Smooth muscle cell (in vitro differentiated cells): ENCODE data around the gene TSTD2. TPM values are rescaled to one million over a fixed set of nuclear protein-coding genes. Genes with fewer than 3 reads are reported as not detected.

Experiments
- DNase-seq: peaks from one replicate; lab custom pipeline; 2025; ENCODE audit not compliant: unreplicated experiment; lab: John Stamatoyannopoulos, UW
- H2AFZ ChIP-seq: fragments of 200-600 bp; sonication (generic); 2 replicates; pipeline ENCODE4 v1.6.0; 2016; ENCODE audit warnings: antibody characterized with exemption, low read depth, mild to moderate bottlenecking
- H3F3A ChIP-seq: fragments of 200-600 bp; sonication (generic); 2 replicates; pipeline ENCODE4 v1.6.0; 2017; ENCODE audit warnings: antibody characterized with exemption, low read depth
- H3K27ac ChIP-seq: fragments of 200-600 bp; sonication (generic); 2 replicates; pipeline ENCODE4 v1.5.1; 2016; ENCODE audit warnings: low read depth, mild to moderate bottlenecking
- H3K27me3 ChIP-seq: fragments of 200-600 bp; sonication (generic); 2 replicates; pipeline ENCODE4 v1.6.1; 2016; ENCODE audit warnings: low read depth, mild to moderate bottlenecking
- H3K36me3 ChIP-seq: fragments of 200-600 bp; sonication (generic); 2 replicates; pipeline ENCODE4 v1.5.1; 2016; ENCODE audit warnings: low read depth
- H3K4me1 ChIP-seq: fragments of 200-600 bp; sonication (generic); 2 replicates; pipeline ENCODE4 v1.5.1; 2016; ENCODE audit warnings: low read depth
- H3K4me2 ChIP-seq: fragments of 200-600 bp; sonication (generic); 2 replicates; pipeline ENCODE4 v1.6.0; 2016; ENCODE audit warnings: mild to moderate bottlenecking
- H3K4me3 ChIP-seq: fragments of 200-600 bp; sonication (generic); 2 replicates; pipeline ENCODE4 v1.5.1; 2016; ENCODE audit warnings: mild to moderate bottlenecking
- H3K79me2 ChIP-seq: fragments of 200-600 bp; sonication (generic); 2 replicates; pipeline ENCODE4 v1.6.0; 2016; ENCODE audit warnings: low read depth, mild to moderate bottlenecking
- H3K9ac ChIP-seq: fragments of 200-600 bp; sonication (generic); 2 replicates; pipeline ENCODE4 v1.6.0; 2016; ENCODE audit warnings: low read depth
- H3K9me3 ChIP-seq: fragments of 200-600 bp; sonication (generic); replicated peaks from 2 replicates; pipeline ENCODE4 v1.5.1; 2016; ENCODE audit warnings: low read depth
- H4K20me1 ChIP-seq: fragments of 200-600 bp; sonication (generic); 2 replicates; pipeline ENCODE4 v1.6.0; 2016; ENCODE audit warnings: low read depth
- CTCF ChIP-seq: fragments of 200-600 bp; sonication (generic); IDR thresholded peaks from 2 replicates; pipeline ENCODE4 v1.5.1; 2017; ENCODE audit warnings: borderline replicate concordance, mild to moderate bottlenecking, antibody characterized with exemption; ENCODE audit not compliant: insufficient read depth, poor library complexity, severe bottlenecking
- WGBS: methylation state at CpG from one replicate; pipeline ENCODE4 v1.1.7; 2016; ENCODE audit warnings: low lambda C conversion rate; 5-methylcytosine and 5-hydroxymethylcytosine counted together
- polyA plus RNA-seq: library from polyadenylated mRNA; unstranded; fragments of >200 nt; fragmentation: Nextera tagmentation; extraction: Ambion mirVana; gene quantifications from 2 replicates; pipeline ENCODE4 v1.2.1, GENCODE V29; 2016
- total RNA-seq: library from RNA; depleted of rRNA; stranded (reverse); fragments of >200 nt; gene quantifications from 2 replicates; pipeline ENCODE4 v1.2.3, GENCODE V29; 2014

The TSTD2 gene
- total and polyA plus RNA-seq, 2 experiments from 2014 or later, result 8.5 to 23.5 TPM

GRCh38 chr9:97564291-97565175 is 68.6 kb downstream of the TSTD2 start:
- Histone ChIP-seq H3K27me3 (no peaks in the 10 kb centered on the region), H3K4me2 (no peak overlapping the region)

GRCh38 chr9:97563458-97564135 is 69.6 kb downstream of the TSTD2 start:
- H3K27me3 ChIP-seq, result no peaks in the 10 kb centered on the region
- no peak overlapping the region for H3K4me3 ChIP-seq
- H3K36me3 ChIP-seq, result no peaks in the 10 kb centered on the region
- H3K9me3 ChIP-seq, result no peaks in the 10 kb centered on the region
- H3K27ac ChIP-seq, result no peak overlapping the region
- H2AFZ ChIP-seq, result no peak overlapping the region
- TF ChIP-seq CTCF, result no peak
- 94% methylated on average over 13 of the region's 13 CpGs for WGBS
- H3F3A ChIP-seq, result no peaks in the 10 kb centered on the region
- no peak for DNase-seq
- H3K9ac ChIP-seq, result no peak overlapping the region
- H4K20me1 ChIP-seq, result no peaks in the 10 kb centered on the region
- H3K4me2 ChIP-seq, result no peak overlapping the region
- H3K79me2 ChIP-seq, result no peaks in the 10 kb centered on the region
- H3K4me1 ChIP-seq, result peaks cover 10% of the 10 kb centered on the region

More at GRCh38 chr9:97564291-97565175, 68.6 kb downstream of the TSTD2 start:
- DNase-seq, result no peak
- H3K9me3 ChIP-seq, result no peaks in the 10 kb centered on the region
- no peak overlapping the region for H2AFZ ChIP-seq
- H4K20me1 ChIP-seq, result no peaks in the 10 kb centered on the region
- no peak overlapping the region for H3K27ac ChIP-seq
- no peak overlapping the region for H3K9ac ChIP-seq
- peaks cover 10% of the 10 kb centered on the region for H3K4me1 ChIP-seq
- no peaks in the 10 kb centered on the region for H3F3A ChIP-seq
- no peak overlapping the region for H3K4me3 ChIP-seq
- H3K79me2 ChIP-seq, result no peaks in the 10 kb centered on the region
- no peak for TF ChIP-seq CTCF
- no peaks in the 10 kb centered on the region for H3K36me3 ChIP-seq
- WGBS, result 67% methylated on average over 14 of the region's 14 CpGs

GRCh38 chr9:97562542-97562941 is 70.6 kb downstream of the TSTD2 start:
- no peak overlapping the region for H3K9ac ChIP-seq
- no peak overlapping the region for H2AFZ ChIP-seq
- H3K27me3 ChIP-seq, result no peaks in the 10 kb centered on the region
- WGBS, result 93% methylated on average over 5 of the region's 5 CpGs
- no peak overlapping the region for H3K4me2 ChIP-seq
- no peak overlapping the region for H3K4me3 ChIP-seq
- H4K20me1 ChIP-seq, result no peaks in the 10 kb centered on the region
- H3K79me2 ChIP-seq, result no peaks in the 10 kb centered on the region
- H3K36me3 ChIP-seq, result no peaks in the 10 kb centered on the region
- H3K4me1 ChIP-seq, result peaks cover 10% of the 10 kb centered on the region
- TF ChIP-seq CTCF, result no peak
- no peak overlapping the region for H3K27ac ChIP-seq
- DNase-seq, result no peak
- H3K9me3 ChIP-seq, result no peaks in the 10 kb centered on the region
- H3F3A ChIP-seq, result no peaks in the 10 kb centered on the region
